NCI-H2196 treated with DMSO at 0.1 percent for 48 hours (cell line): ENCODE measurements around the gene RNGTT.
A peak's percentile ranks its signal among the peaks of the same experiment; 100 is the strongest.
"Not testable (repeated sequence)": the region's sequence is repeated elsewhere in the genome, so short reads cannot be mapped to it uniquely, and the experiment has no call there.

ENCODE experiments used
- DNase-seq: peaks from one replicate; lab custom pipeline; 2025; ENCODE audit not compliant: unreplicated experiment; lab: John Stamatoyannopoulos, UW

Gene RNGTT

DNA sequence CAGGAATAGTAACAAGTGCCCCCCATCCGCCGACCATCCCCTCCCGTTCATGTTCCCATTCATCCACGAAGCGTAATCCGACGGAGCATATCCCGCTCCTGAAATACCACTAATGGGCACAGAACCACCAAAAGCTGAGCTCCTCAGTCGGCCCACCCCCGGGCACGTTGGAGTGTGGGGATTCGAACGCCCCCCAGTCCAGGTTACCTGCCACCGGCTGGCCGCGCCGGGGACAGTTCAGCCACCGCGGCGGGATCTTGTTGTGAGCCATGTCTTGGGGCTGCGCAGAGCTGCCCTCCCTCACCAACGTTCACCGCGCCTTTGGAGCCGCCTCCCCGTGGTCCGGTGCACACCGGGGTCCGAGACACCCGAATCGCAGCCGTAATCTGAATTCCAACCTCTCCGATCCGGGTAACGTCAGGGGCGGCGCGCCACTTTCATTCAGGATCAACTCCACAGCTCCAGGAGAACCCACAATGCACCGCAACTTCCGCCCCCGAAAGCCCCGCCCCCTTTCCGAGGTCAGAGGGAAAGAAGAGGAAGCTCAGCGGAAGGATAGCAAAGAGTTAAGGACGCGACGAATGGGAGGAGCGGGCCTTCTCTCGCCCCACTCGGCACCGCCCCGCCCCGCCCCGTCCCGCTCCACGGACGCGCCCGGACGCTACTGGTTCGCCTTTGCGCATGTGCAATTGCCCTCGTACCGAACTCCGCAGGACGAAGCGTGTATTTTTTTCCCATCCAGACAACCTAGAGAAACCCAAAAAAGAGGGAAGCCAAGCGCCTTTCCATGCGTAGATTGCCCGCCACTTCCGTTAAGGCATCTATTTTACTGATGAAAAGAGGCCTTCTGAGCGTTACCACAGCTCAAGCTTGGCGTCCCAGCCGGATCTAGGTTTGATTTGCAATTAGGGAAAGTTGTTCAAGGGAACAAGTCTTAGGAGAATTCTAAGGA lies at the start of gene RNGTT:
Gene RNGTT, minus strand, starts transcription at position 480 of the 952 bp plus-strand sequence. Its CDS starts 209 bp downstream, at position 271.
- DNase-seq: peak; percentile 96

DNA sequence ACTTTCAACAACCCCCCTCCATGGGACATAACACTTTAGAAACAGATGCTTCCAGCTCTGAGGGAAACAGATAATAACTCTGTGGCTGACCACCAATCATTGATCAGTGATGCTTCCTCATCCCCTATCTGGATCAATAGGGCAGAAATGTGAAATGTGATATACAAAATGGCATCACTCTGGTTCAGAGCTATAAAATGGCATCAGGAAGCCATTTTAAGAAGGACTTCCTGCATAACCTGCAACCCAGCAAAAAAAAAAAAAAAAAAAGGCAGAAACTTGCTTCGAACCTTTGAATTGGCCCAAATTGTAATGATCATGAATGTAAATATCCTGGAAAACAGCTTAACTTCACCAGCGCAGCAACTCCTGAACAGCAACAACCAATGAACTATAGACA lies 48.0 kb upstream of the RNGTT start:
- DNase-seq: no peak

DNA sequence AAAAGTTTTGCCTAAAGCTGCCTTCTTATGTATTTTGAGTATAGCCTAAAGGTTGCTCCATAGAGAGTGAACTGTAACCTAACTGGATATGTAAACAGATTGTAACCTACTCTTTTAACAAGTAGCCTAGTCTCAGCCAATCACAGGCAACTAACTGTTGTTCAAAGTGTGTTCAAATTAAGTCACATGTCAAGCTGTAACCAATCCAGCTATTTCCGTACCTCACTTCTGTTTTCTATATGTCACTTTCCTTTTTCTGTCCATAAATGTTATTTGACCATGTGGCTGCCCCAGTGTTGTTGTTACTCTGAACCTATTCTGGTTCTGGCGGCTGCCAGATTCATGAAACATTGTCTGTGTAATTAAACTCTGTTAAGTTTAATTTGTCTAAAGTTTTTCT lies 47.4 kb upstream of the RNGTT start:
- no peak for DNase-seq

DNA sequence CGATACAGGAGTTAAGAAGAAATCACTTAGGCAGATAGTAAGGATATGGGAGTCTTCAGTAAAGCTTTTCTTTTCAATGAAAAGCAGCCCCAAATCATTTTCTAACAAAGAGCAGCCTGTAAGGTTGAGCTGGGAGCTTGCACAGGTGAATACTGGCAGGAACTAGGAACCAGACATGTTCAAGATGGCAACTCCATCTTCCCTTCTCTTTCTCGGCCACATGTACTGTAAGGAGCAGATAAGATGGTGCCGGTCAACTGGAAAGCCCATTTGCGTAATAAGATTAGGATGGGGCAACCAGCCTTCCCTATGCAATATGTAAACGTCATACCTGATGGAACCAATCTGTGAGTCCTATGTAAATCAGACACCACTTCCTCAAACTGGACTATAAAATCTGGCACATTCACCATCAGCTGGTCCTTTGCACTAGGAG lies 46.2 kb upstream of the RNGTT start:
- DNase-seq: no peak

DNA sequence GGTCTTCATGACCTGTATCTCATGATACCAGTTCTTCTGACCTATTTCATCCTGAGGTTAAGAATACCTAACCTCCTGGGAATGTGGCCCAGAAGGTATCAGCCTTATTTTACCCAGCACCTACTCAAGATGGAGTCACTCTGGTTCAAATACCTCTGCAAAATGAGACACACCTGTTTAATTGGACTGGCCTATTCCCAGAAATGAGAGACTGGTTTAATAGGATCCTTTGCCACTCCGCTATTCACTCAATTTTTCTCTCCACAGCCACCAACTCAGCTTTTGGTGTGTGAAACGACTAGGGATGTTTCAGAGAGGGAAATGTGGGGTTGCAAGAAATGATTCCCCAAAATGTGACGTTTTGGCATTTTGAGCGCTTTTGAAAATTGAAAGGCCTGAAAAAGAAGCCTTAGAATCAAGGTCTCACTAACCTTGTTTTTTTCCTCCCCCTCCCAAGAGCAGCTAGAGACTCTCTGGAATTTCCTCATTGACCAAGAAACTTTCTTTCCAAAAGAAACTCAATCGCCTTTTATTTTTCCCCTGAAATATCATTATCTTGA lies 45.5 kb upstream of the RNGTT start:
- DNase-seq: no peak

DNA sequence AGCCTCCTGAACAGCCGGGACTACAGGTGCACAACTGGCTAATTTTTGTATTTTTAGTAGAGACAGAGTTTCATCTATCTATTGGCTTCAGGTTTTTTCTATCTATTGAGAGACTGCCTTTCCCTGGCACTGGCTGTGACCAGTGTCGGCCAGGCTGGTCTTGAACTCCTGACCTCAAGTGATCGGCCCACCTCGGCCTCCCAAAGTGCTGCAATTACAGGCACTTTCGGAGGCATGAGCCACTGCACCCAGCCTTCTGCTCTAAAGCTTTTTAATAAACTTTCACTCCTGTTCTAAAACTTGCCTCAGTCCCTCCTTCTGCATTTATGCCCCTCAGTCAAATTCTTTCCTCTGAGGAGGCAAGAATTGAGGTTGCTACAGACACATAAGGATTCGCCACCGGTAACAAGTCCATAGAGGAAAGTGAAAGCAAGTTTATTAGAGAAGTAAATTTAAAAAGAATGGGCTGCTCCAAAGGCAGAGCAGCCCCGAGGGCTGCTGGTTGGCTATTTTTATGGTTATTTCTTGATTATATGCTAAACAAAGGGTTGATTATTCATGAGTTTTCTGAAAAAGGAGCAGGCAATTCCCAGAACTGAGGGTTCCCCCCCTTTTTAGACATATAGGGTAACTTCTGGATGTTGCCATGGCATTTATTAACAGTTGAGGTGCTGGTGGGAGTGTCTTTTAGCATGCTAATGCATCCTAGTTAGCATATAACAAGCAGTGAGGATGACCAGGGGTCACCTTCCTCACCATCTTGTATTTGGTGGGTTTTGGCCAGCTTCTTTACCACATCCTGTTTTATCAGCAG lies 44.8 kb upstream of the RNGTT start:
- DNase-seq: no peak

DNA sequence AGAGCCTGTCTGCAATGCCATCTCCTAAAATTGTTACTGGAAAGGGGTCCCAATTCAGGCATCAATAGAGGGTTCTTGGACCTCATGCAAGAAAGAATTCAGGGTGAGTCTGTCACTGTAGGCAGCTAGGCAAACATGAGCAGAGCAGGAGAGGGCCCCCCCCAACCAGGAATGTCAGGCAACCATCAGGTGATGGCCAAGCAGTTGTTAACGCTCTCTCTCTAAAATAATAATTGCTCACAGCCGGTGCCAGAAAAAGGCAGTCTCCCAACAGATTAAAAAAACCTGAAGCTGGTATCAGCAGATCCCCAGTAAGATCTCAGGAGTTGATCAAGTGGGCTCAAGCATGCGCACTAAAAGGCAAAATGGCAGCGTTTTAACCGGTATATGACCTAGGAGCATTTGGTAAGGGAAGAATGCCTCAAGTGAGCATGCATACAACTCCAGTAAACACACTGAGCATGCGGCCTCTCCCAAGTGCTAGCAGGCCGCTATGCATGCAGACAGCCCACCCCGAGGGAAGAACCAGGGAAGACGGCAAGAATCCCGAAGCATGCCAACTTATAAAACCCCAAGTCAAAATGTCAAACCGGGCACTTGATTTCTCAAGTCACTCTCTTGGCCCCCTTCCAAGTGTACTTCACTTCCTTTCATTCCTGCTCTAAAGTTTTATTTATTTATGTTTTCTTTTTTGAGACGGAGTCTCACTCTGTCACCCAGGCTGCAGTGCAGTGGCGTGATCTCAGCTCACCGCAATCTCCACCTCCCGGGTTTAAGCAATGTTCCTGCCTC lies 44.0 kb upstream of the RNGTT start:
- DNase-seq: no peak

DNA sequence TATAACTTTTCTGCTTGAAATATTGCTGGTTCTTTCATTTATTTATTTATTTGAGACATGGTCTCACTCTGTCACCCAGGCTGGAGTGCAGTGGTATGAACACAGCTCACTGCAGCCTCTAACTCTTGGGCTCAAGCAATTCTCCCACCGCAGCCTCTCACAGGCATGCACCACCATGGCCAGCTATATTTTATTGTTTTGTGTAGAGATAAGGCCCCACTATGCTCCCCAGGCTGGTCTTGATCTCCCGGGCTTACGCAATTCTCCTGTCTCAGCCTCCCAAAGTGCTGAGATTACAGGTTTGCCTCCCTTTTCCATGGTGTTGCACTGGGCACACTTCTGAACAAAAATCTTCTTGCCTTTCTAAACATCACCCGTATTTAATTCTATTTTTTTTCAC lies 39.1 kb upstream of the RNGTT start:
- no peak for DNase-seq

DNA sequence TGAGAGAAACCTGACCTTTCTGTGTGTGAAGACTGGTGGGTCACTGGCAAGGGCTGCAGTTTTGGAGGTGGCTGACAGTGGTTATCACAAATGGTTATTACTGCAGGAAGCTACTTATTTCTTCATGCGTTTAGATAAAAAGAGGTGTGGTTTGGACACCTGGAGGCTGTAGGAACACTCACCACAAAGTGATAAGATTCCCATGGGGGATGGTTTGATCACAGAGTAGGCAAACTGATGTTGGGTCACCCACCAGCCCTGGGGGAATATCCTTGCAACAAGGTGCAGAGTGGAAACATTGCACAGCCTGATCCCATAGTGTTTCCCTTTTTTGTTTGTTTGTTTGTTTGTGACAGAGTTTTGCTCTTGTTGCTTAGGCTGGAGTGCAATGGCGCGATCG lies 33.9 kb upstream of the RNGTT start:
- no peak for DNase-seq

DNA sequence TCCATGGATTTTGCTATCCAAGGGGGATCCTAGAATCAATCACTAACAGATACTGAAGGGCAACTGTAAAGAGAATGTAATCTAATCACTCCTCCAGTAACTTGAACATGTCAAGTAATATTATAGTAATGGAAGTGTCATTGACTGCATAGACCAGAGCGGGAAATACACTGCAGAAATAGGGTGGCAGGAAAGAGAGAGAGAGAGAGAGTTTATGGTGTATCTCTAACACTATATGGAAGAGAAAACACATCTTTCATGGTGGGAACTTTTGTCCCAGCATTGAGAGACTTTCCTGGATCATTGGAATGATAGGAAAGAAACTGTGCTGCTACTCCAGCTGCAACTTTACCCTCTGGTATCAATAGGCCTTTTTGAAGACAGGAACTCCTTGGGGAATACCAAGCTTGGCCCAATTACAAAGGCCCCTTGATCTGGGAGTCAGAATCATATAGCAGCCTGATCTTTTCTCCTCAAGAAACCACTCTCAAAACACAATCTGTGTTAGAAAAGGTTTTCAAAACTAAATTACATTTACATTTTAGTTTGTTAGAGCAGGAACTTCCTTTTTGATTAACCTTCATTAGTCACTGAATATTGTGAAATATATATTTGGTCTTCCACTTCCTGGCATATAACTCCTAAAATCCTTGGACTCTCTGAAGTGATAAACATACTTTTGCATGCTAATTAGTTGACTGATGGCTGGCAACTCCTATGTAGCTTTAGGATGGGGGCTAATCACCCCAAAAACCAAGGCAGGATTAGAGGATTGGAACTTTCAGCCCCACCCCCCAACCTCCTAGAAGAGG lies 29.5 kb upstream of the RNGTT start:
- DNase-seq: no peak

DNA sequence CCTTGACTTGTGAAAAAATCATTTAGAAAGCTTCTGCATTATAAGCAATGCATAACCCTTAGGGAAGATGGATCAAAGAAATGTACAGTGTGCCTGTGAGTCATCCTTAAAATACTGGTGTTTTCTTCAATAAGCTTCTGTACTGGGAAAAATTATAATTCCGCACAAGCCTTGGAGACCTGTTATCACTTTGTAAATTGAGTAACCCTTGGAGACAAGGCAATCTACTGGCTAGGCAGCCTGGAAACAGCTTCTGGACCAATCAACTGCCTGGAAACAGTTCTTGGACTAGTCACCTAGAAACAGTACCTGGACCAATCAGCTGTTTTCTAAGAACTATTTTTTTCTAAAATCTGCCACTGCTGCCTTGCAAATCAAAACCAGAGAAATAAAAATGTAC lies 25.8 kb upstream of the RNGTT start:
- no peak for DNase-seq

DNA sequence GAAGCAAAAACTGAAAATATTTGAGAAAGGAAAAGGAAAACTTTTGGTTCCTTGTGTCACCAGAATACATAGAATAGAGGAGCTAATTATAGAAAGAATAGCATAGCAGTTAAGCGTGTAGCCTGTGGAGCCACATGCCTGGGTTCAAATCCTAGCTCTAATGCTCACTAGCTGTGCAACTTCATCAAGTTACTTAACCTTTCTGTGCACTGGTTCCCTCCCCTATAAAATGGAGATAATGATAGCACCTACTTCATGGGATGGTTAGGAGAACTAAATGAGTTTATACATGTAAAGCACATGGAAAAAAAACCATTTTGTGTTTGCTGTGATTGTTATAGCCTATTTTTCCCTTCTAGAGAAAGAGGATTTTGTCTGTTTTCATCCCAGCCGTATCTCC lies 24.5 kb upstream of the RNGTT start:
- no peak for DNase-seq

DNA sequence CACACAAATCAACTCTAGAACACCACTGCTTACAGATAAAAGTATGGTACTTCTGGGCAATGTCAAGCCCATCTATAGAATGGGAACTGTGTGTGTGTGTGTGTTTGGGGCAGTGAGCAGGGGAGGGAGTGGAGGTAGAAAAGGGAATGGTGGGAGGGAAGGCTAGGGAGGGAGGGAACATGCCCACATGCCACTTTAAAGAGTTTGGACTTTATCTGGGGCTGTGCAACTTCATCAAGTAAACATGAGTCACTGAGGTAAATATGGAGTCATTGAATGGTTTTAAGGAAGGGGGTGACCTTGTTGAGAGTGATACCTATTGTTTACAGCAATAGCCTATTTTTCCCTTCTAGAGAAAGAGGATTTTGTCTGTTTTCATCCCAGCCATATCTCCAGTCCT lies 22.5 kb upstream of the RNGTT start:
- DNase-seq: no peak

DNA sequence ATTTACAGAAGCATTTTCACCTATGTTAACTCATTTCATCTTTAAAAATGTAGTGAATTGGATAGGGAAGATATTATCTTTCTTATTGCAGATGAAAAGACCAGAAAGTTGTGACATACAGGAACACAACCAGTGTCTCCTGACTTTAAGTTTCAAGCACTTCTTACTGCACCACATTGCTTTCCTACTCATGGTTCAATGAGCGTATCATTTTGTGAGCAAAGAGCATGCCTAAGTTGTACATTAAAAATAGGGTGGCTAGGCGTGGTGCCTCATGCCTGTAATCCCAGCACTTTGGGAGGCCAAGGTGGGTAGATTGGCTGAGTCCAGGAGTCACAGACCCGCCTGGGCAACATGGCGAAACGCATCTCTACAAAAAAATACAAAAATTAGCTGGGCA lies 21.2 kb upstream of the RNGTT start:
- DNase-seq: no peak

DNA sequence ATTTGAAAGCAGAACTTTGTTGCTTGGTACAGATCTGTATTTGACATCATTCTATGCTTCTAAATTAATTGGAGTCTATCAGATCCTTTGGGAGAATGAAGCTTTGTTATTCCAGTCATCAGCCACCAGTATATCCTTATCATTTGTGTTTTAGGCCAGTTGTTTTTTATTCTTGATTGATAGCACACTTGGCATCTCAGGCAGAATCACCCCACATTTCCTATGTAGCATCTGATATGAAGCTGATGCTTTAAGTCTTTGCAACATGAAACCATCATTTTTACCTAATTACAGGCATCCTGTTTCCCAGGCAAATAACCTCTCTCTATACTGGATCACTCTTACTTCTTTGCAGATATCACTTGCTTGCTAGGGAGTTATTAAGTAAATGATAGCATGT lies 20.7 kb upstream of the RNGTT start:
- DNase-seq: no peak

DNA sequence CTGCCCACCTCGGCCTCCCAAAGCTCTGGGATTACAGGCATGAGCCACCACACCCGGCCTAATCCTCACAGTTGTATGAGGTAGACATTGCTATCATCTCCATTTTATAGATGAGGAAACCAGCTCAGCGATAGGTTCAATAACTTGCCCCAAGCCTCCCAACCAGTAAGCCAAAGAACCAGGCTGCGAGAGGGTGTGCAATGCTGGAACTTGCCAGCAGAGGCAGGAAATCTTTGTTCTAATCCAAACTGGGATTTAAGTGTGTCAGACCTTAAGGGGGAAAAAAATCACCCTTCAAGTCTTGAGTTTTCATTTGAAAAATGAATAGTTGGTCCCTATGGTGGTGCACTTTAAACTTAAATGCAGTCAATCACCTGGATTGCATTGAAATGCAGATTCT lies 20.1 kb upstream of the RNGTT start:
- no peak for DNase-seq

DNA sequence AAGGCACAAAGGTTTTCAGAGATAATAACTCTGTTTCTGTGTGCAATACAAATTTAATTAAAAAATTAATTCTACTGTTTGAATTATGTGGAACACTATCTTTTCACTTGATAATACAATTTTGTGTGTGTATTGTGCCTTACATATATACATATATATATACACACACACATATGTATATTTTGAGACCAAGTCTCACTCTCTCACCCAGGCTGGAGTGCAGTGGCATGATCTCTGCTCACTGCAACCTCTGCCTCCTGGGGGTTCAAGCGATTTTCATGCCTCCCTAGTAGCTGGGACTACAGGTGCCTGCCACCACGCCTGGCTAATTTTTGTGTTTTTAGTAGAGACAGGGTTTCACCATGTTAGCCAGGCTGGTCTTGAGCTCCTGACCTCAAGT lies 19.7 kb upstream of the RNGTT start:
- DNase-seq: not testable (repeated sequence)

DNA sequence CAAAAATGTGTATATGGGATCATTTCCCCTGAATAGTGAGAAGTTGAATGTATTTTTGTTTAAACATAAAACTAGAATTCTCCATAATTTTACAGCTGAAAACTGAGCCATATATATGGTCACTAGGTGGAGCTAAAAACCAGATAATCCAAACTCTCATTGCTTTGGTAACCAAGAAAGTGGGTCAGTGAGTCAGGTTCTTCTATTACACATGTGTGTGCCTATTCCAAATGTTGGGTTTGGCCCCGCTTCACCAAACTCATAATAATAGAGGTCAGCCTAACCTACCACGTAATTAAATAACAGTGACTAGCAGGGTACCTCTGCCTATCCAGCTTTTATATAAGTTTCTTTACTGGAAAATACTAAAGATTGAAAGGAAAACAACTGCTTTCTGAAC lies 19.3 kb upstream of the RNGTT start:
- DNase-seq: peak; percentile 56

DNA sequence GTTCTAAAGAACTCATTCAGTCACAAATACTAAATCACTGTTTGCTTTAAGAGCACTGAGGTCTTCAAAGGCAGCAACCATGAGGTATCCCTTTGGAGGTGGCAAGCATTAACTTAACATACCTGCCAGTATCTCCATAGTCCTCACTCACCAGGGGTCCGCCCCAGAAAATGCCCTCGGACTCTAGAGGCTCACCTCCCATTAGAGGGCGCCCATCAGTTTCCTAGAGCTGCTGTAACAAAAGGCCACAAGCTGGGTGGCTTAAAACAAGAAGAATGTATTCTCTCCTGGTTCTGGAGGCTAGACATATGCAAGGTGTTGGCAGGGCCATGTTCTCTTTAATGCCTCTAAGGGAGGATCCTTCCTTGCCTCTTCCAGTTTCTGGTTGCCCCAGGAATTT lies 12.0 kb upstream of the RNGTT start:
- no peak for DNase-seq
